Caco-2 (cell line): ENCODE measurements around the gene ENPP3. TPM values are rescaled to one million over a fixed set of nuclear protein-coding genes. Genes with fewer than 3 reads are reported as not detected.

Experiments used
- BruUV-seq: library from RNA; stranded (reverse); fragments of 400-500 nt; replicated peaks from 2 replicates; lab custom pipeline; 2021; lab: Mats Ljungman, UMichigan
- CTCF ChIA-PET: fragments of 300-600 bp; sonication (Branson Sonifier 250); formaldehyde crosslinking; loops from one replicate; lab custom pipeline; 2022; ENCODE audit warnings: antibody characterized with exemption; lab: Charles Lee
- POLR2A ChIA-PET: fragments of 300-600 bp; sonication (Branson Sonifier 250); formaldehyde crosslinking; loops from one replicate; lab custom pipeline; 2022; ENCODE audit warnings: antibody characterized with exemption; lab: Charles Lee
- DNase-seq, 2 experiments: peaks; one replicate each; pipeline versions ENCODE4 v3.0.0 to v3.0.0-alpha.2; 2020 to 2022
- H3K27me3 ChIP-seq: replicated peaks from 2 replicates; pipeline ENCODE4 v1.6.0; 2011; ENCODE audit warnings: low read length; ENCODE audit not compliant: control insufficient read depth, insufficient read depth
- H3K36me3 ChIP-seq: 2 replicates; pipeline ENCODE4 v1.5.1; 2011; ENCODE audit warnings: low read length; ENCODE audit not compliant: control insufficient read depth, insufficient read depth
- H3K4me1 ChIP-seq: fragments of 250-450 bp; sonication (Bioruptor Pico); 2 replicates; pipeline ENCODE4 v1.5.1; 2020; ENCODE audit warnings: mild to moderate bottlenecking
- H3K4me3 ChIP-seq: 2 replicates; pipeline ENCODE4 v1.5.1; 2011; ENCODE audit warnings: low read depth, mild to moderate bottlenecking, control low read depth, low read length
- H3K9me3 ChIP-seq: fragments of 250-450 bp; sonication (Bioruptor Pico); 2 replicates; pipeline ENCODE4 v1.5.1; 2020; ENCODE audit warnings: mild to moderate bottlenecking, moderate library complexity
- H3K27ac Mint-ChIP-seq: one replicate; pipeline ENCODE4 v1.8.0; 2022; ENCODE audit warnings: mixed read lengths; ENCODE audit not compliant: unreplicated experiment
- H3K27me3 Mint-ChIP-seq: one replicate; pipeline ENCODE4 v1.8.0; 2022; ENCODE audit warnings: mixed read lengths; ENCODE audit not compliant: insufficient read depth, unreplicated experiment
- H3K36me3 Mint-ChIP-seq: one replicate; pipeline ENCODE4 v1.8.0; 2022; ENCODE audit warnings: mild to moderate bottlenecking, mixed read lengths; ENCODE audit not compliant: insufficient read depth, unreplicated experiment
- H3K4me1 Mint-ChIP-seq: one replicate; pipeline ENCODE4 v1.8.0; 2022; ENCODE audit warnings: low read depth, mixed read lengths; ENCODE audit not compliant: unreplicated experiment
- H3K4me3 Mint-ChIP-seq: one replicate; pipeline ENCODE4 v1.8.0; 2022; ENCODE audit warnings: mild to moderate bottlenecking, moderate library complexity, mixed read lengths; ENCODE audit not compliant: unreplicated experiment
- H3K9me3 Mint-ChIP-seq: one replicate; pipeline ENCODE4 v1.8.0; 2022; ENCODE audit warnings: mixed read lengths; ENCODE audit not compliant: unreplicated experiment
- CTCF ChIP-seq, 2 experiments: fragments of 200-600 bp in 1 of 2; IDR thresholded peaks; 1 replicate in 1 of 2; 2 replicates in 1 of 2; pipeline versions ENCODE4 v1.5.1 to v1.8.0; 2011 to 2022; ENCODE audit warnings: antibody characterized with exemption in 1 of 2, control low read depth in 1 of 2, inconsistent platforms in 1 of 2, low read depth in 1 of 2, low read length in 1 of 2, mild to moderate bottlenecking in 1 of 2, moderate library complexity in 1 of 2; ENCODE audit not compliant: insufficient read depth in 1 of 2, severe bottlenecking in 1 of 2, unreplicated experiment in 1 of 2
- intact Hi-C: fragments of 100-400 bp; cut with micrococcal nuclease; formaldehyde crosslinking; loops from one replicate; pipeline ENCODE4 v1.10.0; 2022; ENCODE audit not compliant: unreplicated experiment
- total RNA-seq: library from RNA; stranded (reverse); gene quantifications from 2 replicates; pipeline ENCODE4 v1.2.3, GENCODE V29; 2022

Gene ENPP3
- total RNA-seq, 1 experiment from 2014 or later = not detected

- Histone ChIP-seq H3K36me3 (no peaks in the 10 kb centered on the region), H3K9me3 (no peaks in the 10 kb centered on the region), H3K4me3 (no peak overlapping the region), H3K4me1 (no peaks in the 10 kb centered on the region), H3K27me3 (no peaks in the 10 kb centered on the region)
- H3K9me3 Mint-ChIP-seq = no peaks in the 10 kb centered on the region
- no peak overlapping the region for H3K4me3 Mint-ChIP-seq
- intact Hi-C loops = no loop called here
- ChIA-PET CTCF (no interaction called here), POLR2A (no interaction called here)
- TF ChIP-seq CTCF (IDR thresholded peaks at IDR 0.05; ENCODE audit: insufficient read depth in 1 of 2, low read depth in 1 of 2, low read length in 1 of 2, severe bottlenecking in 1 of 2, unreplicated experiment in 1 of 2) = no peak
- no peak for DNase-seq
- H3K27ac Mint-ChIP-seq = no peak overlapping the region
- no TSS peak for BruUV-seq
- no peaks in the 10 kb centered on the region for H3K36me3 Mint-ChIP-seq
- H3K27me3 Mint-ChIP-seq = no peaks in the 10 kb centered on the region
- H3K4me1 Mint-ChIP-seq = no peaks in the 10 kb centered on the region
Measured at GRCh38 chr6:131724114-131724513, 87.0 kb downstream of the ENPP3 start.

- Histone ChIP-seq H3K4me3 (no peak overlapping the region), H3K36me3 (no peaks in the 10 kb centered on the region), H3K4me1 (no peaks in the 10 kb centered on the region), H3K27me3 (no peaks in the 10 kb centered on the region), H3K9me3 (no peaks in the 10 kb centered on the region)
- intact Hi-C loops = no loop called here
- Mint-ChIP-seq H3K27ac (no peak overlapping the region), H3K27me3 (peaks cover 4% of the 10 kb centered on the region), H3K36me3 (no peaks in the 10 kb centered on the region), H3K4me3 (no peak overlapping the region), H3K9me3 (no peaks in the 10 kb centered on the region), H3K4me1 (no peaks in the 10 kb centered on the region)
- POLR2A ChIA-PET = no interaction called here
- TF ChIP-seq CTCF (IDR thresholded peaks at IDR 0.05; ENCODE audit: insufficient read depth in 1 of 2, low read depth in 1 of 2, low read length in 1 of 2, severe bottlenecking in 1 of 2, unreplicated experiment in 1 of 2) = no peak
- CTCF ChIA-PET = interaction anchor here (0.7 kb wide), 1 partner anchor 183 kb away, joined by 8 read pairs; no protein-coding TSS in a partner anchor
- DNase-seq = no peak
- BruUV-seq = no TSS peak
Measured at GRCh38 chr6:131727467-131727866, 90.4 kb downstream of the ENPP3 start.

- TF ChIP-seq CTCF (IDR thresholded peaks at IDR 0.05; ENCODE audit: insufficient read depth in 1 of 2, low read depth in 1 of 2, low read length in 1 of 2, severe bottlenecking in 1 of 2, unreplicated experiment in 1 of 2) = no peak
Measured at GRCh38 chr6:131727868-131728267, 90.8 kb downstream of the ENPP3 start.

More at GRCh38 chr6:131727868-131728267, 90.8 kb downstream of the ENPP3 start:
- Histone ChIP-seq H3K4me3 (no peak overlapping the region), H3K36me3 (no peaks in the 10 kb centered on the region), H3K9me3 (no peaks in the 10 kb centered on the region), H3K27me3 (no peaks in the 10 kb centered on the region), H3K4me1 (no peaks in the 10 kb centered on the region)
- intact Hi-C loops = no loop called here
- no TSS peak for BruUV-seq
- Mint-ChIP-seq H3K36me3 (no peaks in the 10 kb centered on the region), H3K4me3 (no peak overlapping the region), H3K4me1 (no peaks in the 10 kb centered on the region), H3K9me3 (no peaks in the 10 kb centered on the region), H3K27ac (no peak overlapping the region), H3K27me3 (peaks cover 4% of the 10 kb centered on the region)
- no peak for DNase-seq
- POLR2A ChIA-PET = no interaction called here
- CTCF ChIA-PET = interaction anchor here (0.7 kb wide), 1 partner anchor 182 kb away, joined by 8 read pairs; no protein-coding TSS in a partner anchor
